SK-N-SH (cell line): Measurements from ENCODE around the gene TDRD12.

Experiments
- EP300 ChIP-seq, 2 experiments: IDR thresholded peaks; 2 replicates each; pipeline versions ENCODE4 v1.4.0 to v1.6.1; 2012; ENCODE audit warnings: borderline replicate concordance in 1 of 2, low read depth in 1 of 2, low read length in 1 of 2
- JUND ChIP-seq: IDR thresholded peaks from 2 replicates; pipeline ENCODE4 v1.4.0; 2012
- TAF1 ChIP-seq: IDR thresholded peaks from 2 replicates; pipeline ENCODE4 v1.6.1; 2012; ENCODE audit warnings: low read depth, mild to moderate bottlenecking, low read length, moderate library complexity, borderline replicate concordance
- TF ChIP-seq, protein P1 (sequence below): IDR thresholded peaks from 2 replicates; pipeline ENCODE4; 2012
- TF ChIP-seq, protein P2 (sequence below): fragments of 200-600 bp; sonication (generic); IDR thresholded peaks from 2 replicates; pipeline ENCODE4 v1.6.1; 2017; ENCODE audit warnings: antibody characterized with exemption, mild to moderate bottlenecking, moderate library complexity
- TF ChIP-seq, protein P3 (sequence below): IDR thresholded peaks from 2 replicates; pipeline ENCODE4 v1.6.1; 2012; ENCODE audit warnings: mild to moderate bottlenecking, low read depth, low read length, moderate library complexity

DNA sequence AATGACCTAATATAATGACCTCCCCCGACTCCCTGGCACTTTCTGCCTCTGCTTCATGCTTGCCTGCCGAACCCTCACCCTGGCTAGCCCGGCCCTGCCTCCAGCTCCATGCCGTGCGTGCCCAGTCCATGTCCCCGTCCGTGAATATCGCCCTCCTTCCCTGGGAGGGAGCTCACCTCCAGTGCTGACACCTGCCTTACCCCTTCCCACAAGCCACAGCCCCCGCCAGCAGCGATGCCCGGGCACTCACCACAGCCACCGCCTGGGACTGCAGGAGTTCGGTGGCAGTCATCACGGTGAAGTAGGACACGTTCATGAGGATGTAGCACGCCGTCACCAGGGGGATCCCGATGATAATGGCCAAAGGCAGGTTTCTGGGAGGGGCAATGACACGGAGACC is 140.0 kb downstream of the TDRD12 start:
- TF ChIP-seq JUND, result no peak
- TF ChIP-seq, protein P1, sequence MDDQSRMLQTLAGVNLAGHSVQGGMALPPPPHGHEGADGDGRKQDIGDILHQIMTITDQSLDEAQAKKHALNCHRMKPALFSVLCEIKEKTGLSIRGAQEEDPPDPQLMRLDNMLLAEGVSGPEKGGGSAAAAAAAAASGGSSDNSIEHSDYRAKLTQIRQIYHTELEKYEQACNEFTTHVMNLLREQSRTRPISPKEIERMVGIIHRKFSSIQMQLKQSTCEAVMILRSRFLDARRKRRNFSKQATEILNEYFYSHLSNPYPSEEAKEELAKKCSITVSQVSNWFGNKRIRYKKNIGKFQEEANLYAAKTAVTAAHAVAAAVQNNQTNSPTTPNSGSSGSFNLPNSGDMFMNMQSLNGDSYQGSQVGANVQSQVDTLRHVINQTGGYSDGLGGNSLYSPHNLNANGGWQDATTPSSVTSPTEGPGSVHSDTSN, result no peak
- TF ChIP-seq TAF1, result no peak
- TF ChIP-seq, protein P2, sequence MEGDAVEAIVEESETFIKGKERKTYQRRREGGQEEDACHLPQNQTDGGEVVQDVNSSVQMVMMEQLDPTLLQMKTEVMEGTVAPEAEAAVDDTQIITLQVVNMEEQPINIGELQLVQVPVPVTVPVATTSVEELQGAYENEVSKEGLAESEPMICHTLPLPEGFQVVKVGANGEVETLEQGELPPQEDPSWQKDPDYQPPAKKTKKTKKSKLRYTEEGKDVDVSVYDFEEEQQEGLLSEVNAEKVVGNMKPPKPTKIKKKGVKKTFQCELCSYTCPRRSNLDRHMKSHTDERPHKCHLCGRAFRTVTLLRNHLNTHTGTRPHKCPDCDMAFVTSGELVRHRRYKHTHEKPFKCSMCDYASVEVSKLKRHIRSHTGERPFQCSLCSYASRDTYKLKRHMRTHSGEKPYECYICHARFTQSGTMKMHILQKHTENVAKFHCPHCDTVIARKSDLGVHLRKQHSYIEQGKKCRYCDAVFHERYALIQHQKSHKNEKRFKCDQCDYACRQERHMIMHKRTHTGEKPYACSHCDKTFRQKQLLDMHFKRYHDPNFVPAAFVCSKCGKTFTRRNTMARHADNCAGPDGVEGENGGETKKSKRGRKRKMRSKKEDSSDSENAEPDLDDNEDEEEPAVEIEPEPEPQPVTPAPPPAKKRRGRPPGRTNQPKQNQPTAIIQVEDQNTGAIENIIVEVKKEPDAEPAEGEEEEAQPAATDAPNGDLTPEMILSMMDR, result no peak
- TF ChIP-seq, protein P3, sequence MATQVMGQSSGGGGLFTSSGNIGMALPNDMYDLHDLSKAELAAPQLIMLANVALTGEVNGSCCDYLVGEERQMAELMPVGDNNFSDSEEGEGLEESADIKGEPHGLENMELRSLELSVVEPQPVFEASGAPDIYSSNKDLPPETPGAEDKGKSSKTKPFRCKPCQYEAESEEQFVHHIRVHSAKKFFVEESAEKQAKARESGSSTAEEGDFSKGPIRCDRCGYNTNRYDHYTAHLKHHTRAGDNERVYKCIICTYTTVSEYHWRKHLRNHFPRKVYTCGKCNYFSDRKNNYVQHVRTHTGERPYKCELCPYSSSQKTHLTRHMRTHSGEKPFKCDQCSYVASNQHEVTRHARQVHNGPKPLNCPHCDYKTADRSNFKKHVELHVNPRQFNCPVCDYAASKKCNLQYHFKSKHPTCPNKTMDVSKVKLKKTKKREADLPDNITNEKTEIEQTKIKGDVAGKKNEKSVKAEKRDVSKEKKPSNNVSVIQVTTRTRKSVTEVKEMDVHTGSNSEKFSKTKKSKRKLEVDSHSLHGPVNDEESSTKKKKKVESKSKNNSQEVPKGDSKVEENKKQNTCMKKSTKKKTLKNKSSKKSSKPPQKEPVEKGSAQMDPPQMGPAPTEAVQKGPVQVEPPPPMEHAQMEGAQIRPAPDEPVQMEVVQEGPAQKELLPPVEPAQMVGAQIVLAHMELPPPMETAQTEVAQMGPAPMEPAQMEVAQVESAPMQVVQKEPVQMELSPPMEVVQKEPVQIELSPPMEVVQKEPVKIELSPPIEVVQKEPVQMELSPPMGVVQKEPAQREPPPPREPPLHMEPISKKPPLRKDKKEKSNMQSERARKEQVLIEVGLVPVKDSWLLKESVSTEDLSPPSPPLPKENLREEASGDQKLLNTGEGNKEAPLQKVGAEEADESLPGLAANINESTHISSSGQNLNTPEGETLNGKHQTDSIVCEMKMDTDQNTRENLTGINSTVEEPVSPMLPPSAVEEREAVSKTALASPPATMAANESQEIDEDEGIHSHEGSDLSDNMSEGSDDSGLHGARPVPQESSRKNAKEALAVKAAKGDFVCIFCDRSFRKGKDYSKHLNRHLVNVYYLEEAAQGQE, result no peak
- TF ChIP-seq EP300 (IDR thresholded peaks at IDR 0.05; ENCODE audit: borderline replicate concordance in 1 of 2, low read depth in 1 of 2, low read length in 1 of 2), result no peak
